Measurements from ENCODE around the gene COL9A3. TPM values are rescaled to one million over a fixed set of nuclear protein-coding genes. Genes with fewer than 3 reads are reported as not detected.

The COL9A3 gene
- total RNA-seq, 1 experiment from 2014 or later = 8.5 TPM

- no TSS peak for BruUV-seq (replicated peaks)
- ChIA-PET POLR2A (ENCODE audit: unreplicated experiment) (interaction anchor here (0.7 kb wide), 1 partner anchor 41 kb away, joined by 5 read pairs; no protein-coding TSS in a partner anchor), CTCF (no interaction called here)
These were observed 43.6 kb downstream of the COL9A3 start for GRCh38 chr20:62860391-62860923.

DNA sequence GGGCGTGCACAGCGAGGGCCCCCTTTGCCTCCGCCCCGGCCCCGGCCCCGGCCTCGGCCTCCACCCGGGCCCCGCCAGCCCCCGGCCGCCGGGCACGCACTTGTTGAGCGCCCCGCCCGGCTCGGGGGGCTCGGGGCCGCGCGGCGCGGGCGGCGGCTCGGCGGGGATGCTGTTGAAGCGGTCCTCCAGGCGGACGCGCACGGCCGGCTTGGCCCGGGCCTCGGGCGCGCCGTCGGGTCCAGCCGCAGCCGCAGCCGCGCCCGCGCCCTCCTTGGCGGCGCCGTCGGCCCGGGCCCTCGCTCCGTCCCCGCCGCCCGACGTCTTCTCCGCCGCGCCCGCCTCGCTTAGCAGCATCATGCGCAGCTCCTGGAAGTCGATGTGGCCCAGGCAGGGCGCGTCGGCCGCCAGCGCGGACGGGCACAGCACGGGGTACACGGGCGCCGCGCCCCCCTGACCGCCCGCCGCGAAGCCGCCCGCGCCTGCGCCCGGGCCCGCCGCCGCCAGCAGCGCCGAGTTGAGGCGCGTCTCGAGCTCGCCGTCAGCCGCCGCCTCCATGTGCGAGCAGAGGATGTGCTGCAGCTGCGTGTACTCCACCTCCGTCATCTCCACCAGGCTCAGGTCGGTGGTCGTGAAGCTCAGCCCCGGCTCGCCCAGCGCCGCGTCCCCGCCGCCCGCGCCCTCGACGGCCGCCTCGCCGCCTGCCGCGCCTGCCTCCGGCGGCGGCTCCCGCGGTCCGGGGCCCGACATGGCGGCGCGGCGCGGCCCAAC lies 44.3 kb downstream of the COL9A3 start:
- Histone ChIP-seq H3K4me3 (peak overlapping the region; percentile 54; the same call in 1 of the 2 replicates), H3K4me2 (peak overlapping the region; percentile 76), H3K9me3 (ENCODE audit: insufficient read depth, low read depth) (no peaks in the 10 kb centered on the region), H4K20me1 (ENCODE audit: insufficient read depth) (no peaks in the 10 kb centered on the region), H3K79me2 (ENCODE audit: low read depth) (peaks cover 23% of the 10 kb centered on the region), H3K9me2 (ENCODE audit: insufficient read depth) (no peaks in the 10 kb centered on the region), H3F3A (ENCODE audit: insufficient read depth, low read depth) (peaks cover 28% of the 10 kb centered on the region), H2AFZ (no peak overlapping the region), H3K27ac (no peak overlapping the region), H3K4me1 (replicated peaks; ENCODE audit: insufficient read depth) (peaks cover 16% of the 10 kb centered on the region), H3K36me3 (ENCODE audit: low read depth) (0 out of 2 replicates have a peak, but pooled peaks cover 4% of the 10 kb centered on the region), H3K27me3 (ENCODE audit: insufficient read depth, low read depth) (no peaks in the 10 kb centered on the region)
- BruUV-seq (replicated peaks) = no TSS peak
- TF ChIP-seq, protein P1, sequence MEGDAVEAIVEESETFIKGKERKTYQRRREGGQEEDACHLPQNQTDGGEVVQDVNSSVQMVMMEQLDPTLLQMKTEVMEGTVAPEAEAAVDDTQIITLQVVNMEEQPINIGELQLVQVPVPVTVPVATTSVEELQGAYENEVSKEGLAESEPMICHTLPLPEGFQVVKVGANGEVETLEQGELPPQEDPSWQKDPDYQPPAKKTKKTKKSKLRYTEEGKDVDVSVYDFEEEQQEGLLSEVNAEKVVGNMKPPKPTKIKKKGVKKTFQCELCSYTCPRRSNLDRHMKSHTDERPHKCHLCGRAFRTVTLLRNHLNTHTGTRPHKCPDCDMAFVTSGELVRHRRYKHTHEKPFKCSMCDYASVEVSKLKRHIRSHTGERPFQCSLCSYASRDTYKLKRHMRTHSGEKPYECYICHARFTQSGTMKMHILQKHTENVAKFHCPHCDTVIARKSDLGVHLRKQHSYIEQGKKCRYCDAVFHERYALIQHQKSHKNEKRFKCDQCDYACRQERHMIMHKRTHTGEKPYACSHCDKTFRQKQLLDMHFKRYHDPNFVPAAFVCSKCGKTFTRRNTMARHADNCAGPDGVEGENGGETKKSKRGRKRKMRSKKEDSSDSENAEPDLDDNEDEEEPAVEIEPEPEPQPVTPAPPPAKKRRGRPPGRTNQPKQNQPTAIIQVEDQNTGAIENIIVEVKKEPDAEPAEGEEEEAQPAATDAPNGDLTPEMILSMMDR (conservative IDR thresholded peaks at IDR 0.05) = no peak
- no peak for TF ChIP-seq EZH2 (IDR thresholded peaks at IDR 0.05; ENCODE audit: low read depth)
- intact Hi-C loops (cut with micrococcal nuclease; ENCODE audit: unreplicated experiment) = loop anchor here (5.0 kb wide), 1 partner anchor 76 kb away; the partner anchor contains the start of gene GID8
- CTCF ChIA-PET = interaction anchor here (0.6 to 1.2 kb wide), 4 partner anchors 12 to 780 kb away, joined by 3 to 5 read pairs (median 4); no protein-coding TSS in a partner anchor
- POLR2A ChIA-PET (ENCODE audit: unreplicated experiment) = interaction anchor here (0.7 kb wide), 1 partner anchor 67 kb away, joined by 3 read pairs; no protein-coding TSS in a partner anchor
- peak in 1 of 2 experiments; percentile 37 for DNase-seq

More at GRCh38 chr20:62860391-62860923, 43.6 kb downstream of the COL9A3 start:
- H3K9me2 ChIP-seq (ENCODE audit: insufficient read depth) = no peaks in the 10 kb centered on the region
- peaks cover 16% of the 10 kb centered on the region for H3K4me1 ChIP-seq (replicated peaks; ENCODE audit: insufficient read depth)
- H3F3A ChIP-seq (ENCODE audit: insufficient read depth, low read depth) = peaks cover 28% of the 10 kb centered on the region
- H3K27me3 ChIP-seq (ENCODE audit: insufficient read depth, low read depth) = no peaks in the 10 kb centered on the region
- 0 out of 2 replicates have a peak, but pooled peaks cover 4% of the 10 kb centered on the region for H3K36me3 ChIP-seq (ENCODE audit: low read depth)
- H3K27ac ChIP-seq = no peak overlapping the region
- H3K4me2 ChIP-seq = peak overlapping the region; percentile 76
- intact Hi-C loops (cut with micrococcal nuclease; ENCODE audit: unreplicated experiment) = loop anchor here (5.0 kb wide), 1 partner anchor 77 kb away; the partner anchor contains the start of gene GID8
- no peaks in the 10 kb centered on the region for H3K9me3 ChIP-seq (ENCODE audit: insufficient read depth, low read depth)
- no peaks in the 10 kb centered on the region for H4K20me1 ChIP-seq (ENCODE audit: insufficient read depth)
- peak overlapping the region; percentile 54 for H3K4me3 ChIP-seq
- H3K79me2 ChIP-seq (ENCODE audit: low read depth) = peaks cover 23% of the 10 kb centered on the region
- TF ChIP-seq, protein P1 (conservative IDR thresholded peaks at IDR 0.05) = no peak
- 0 out of 2 replicates have a peak, but pooled peaks have one; percentile 71 for TF ChIP-seq EZH2 (IDR thresholded peaks at IDR 0.05; ENCODE audit: low read depth)
- peak overlapping the region; percentile 25; the same call in 1 of the 2 replicates for H2AFZ ChIP-seq
- peak in 1 of 2 experiments; percentile 22 for DNase-seq

- ChIA-PET CTCF (interaction anchor here (0.6 to 1.2 kb wide), 5 partner anchors 12 to 780 kb away, joined by 3 to 7 read pairs (median 4); no protein-coding TSS in a partner anchor), POLR2A (ENCODE audit: unreplicated experiment) (interaction anchor here (0.6 to 0.7 kb wide), 2 partner anchors 67 to 349 kb away, joined by 3 to 13 read pairs; no protein-coding TSS in a partner anchor)
- Histone ChIP-seq H2AFZ (peak within 1 kb of the TSS; percentile 44), H3K4me1 (replicated peaks; ENCODE audit: insufficient read depth) (peaks cover 16% of the 10 kb centered on the region), H3K9me3 (ENCODE audit: insufficient read depth, low read depth) (no peaks in the 10 kb centered on the region), H3K79me2 (ENCODE audit: low read depth) (peaks cover 23% of the 10 kb centered on the region), H3K4me3 (peak within 1 kb of the TSS; percentile 54), H3K9me2 (ENCODE audit: insufficient read depth) (no peaks in the 10 kb centered on the region), H3K27me3 (ENCODE audit: insufficient read depth, low read depth) (no peaks in the 10 kb centered on the region), H3K27ac (no peak within 1 kb of the TSS), H3K4me2 (peak within 1 kb of the TSS; percentile 76), H3F3A (ENCODE audit: insufficient read depth, low read depth) (peaks cover 28% of the 10 kb centered on the region), H3K36me3 (ENCODE audit: low read depth) (0 out of 2 replicates have a peak, but pooled peaks cover 4% of the 10 kb centered on the region), H4K20me1 (ENCODE audit: insufficient read depth) (no peaks in the 10 kb centered on the region)
- BruUV-seq (replicated peaks) = no TSS peak
- intact Hi-C loops (cut with micrococcal nuclease; ENCODE audit: unreplicated experiment) = loop anchor here (5.0 kb wide), 1 partner anchor 75 kb away; the partner anchor contains the start of gene GID8
- peak; percentile 56 to 97 for DNase-seq
- TF ChIP-seq EZH2 (IDR thresholded peaks at IDR 0.05; ENCODE audit: low read depth) = no peak
- TF ChIP-seq, protein P1 (conservative IDR thresholded peaks at IDR 0.05) = no peak
These were observed 45.0 kb downstream of the COL9A3 start, which contains the start of gene TCFL5 for GRCh38 chr20:62861726-62862336. Gene TCFL5, minus strand, starts transcription at chr20:62861822. Its CDS starts 152 bp downstream, at chr20:62861670.

All from PC-9 (cell line).